Endothelial cell of umbilical vein (primary cell): ENCODE measurements around the gene MYO1G. TPM values are rescaled to one million over a fixed set of nuclear protein-coding genes. Genes with fewer than 3 reads are reported as not detected.

Source experiments
- BruUV-seq: library from RNA; stranded (reverse); fragments of 400-500 nt; replicated peaks from 2 replicates; lab custom pipeline; 2021; lab: Mats Ljungman, UMichigan
- CTCF ChIA-PET: fragments of 300-600, 350-600 bp; sonication (Branson Sonifier 250); formaldehyde crosslinking; loops from one replicate; lab custom pipeline; 2021; ENCODE audit warnings: antibody characterized with exemption, inconsistent platforms; lab: Charles Lee
- POLR2A ChIA-PET: fragments of 300-600, 350-600 bp; sonication (Branson Sonifier 250); formaldehyde crosslinking; loops from one replicate; lab custom pipeline; 2021; ENCODE audit warnings: antibody characterized with exemption, inconsistent platforms; lab: Charles Lee
- DNase-seq: peaks from one replicate; pipeline ENCODE4 v3.0.0-alpha.2; 2011; ENCODE audit warnings: low read depth, low spot score
- FAIRE-seq: peaks from 2 replicates; lab custom pipeline; 2011; peaks lifted over from hg19 to GRCh38; lab: Jason Lieb, UNC
- H2AFZ ChIP-seq: 2 replicates; pipeline ENCODE4 v1.6.0; 2012; ENCODE audit warnings: low read depth, low read length, control low read depth, inconsistent platforms
- H3K27ac ChIP-seq: 2 replicates; pipeline ENCODE4 v1.5.1; 2011; ENCODE audit warnings: low read depth, mild to moderate bottlenecking, control low read depth, low read length, moderate library complexity; ENCODE audit not compliant: insufficient read depth
- H3K27me3 ChIP-seq, 2 experiments: 2 replicates each; pipeline versions ENCODE4 v1.6.0 to v1.6.1; 2011; ENCODE audit warnings: low read length in 2 of 2, mixed read lengths in 1 of 2; ENCODE audit not compliant: control insufficient read depth in 2 of 2, insufficient read depth in 2 of 2
- H3K36me3 ChIP-seq, 2 experiments: 2 replicates in 1 of 2; 3 replicates in 1 of 2; pipeline ENCODE4 v1.5.1; 2011; ENCODE audit warnings: low read length in 2 of 2, mild to moderate bottlenecking in 1 of 2, moderate library complexity in 1 of 2; ENCODE audit not compliant: control insufficient read depth in 2 of 2, insufficient read depth in 2 of 2; ENCODE audit errors: extremely low read depth in 1 of 2
- H3K4me1 ChIP-seq: 3 replicates; pipeline ENCODE4 v1.5.1; 2011; ENCODE audit warnings: mild to moderate bottlenecking, low read length; ENCODE audit not compliant: control insufficient read depth, insufficient read depth; ENCODE audit errors: extremely low read depth
- H3K4me2 ChIP-seq: 2 replicates; pipeline ENCODE4 v1.6.1; 2011; ENCODE audit warnings: low read length, control low read depth, mixed read lengths; ENCODE audit not compliant: insufficient read depth
- H3K4me3 ChIP-seq, 3 experiments: fragments of 200-600 bp in 1 of 3; sonication (generic), shearing (Covaris generic) in 1 of 3; replicated peaks in 1 of 3; 2 replicates each; pipeline ENCODE4 v1.5.1; 2011 to 2016; ENCODE audit warnings: control low read depth in 3 of 3, low read length in 3 of 3, mild to moderate bottlenecking in 2 of 3, inconsistent platforms in 1 of 3, low read depth in 1 of 3, moderate library complexity in 1 of 3; ENCODE audit not compliant: insufficient read depth in 1 of 3
- H3K79me2 ChIP-seq: 2 replicates; pipeline ENCODE4 v1.6.0; 2012; ENCODE audit warnings: low read length, inconsistent platforms; ENCODE audit not compliant: control insufficient read depth, insufficient read depth
- H3K9ac ChIP-seq: replicated peaks from 2 replicates; pipeline ENCODE3; 2011; ENCODE audit warnings: low read length, control low read depth; ENCODE audit not compliant: insufficient read depth; ENCODE audit errors: extremely low read depth
- H3K9me1 ChIP-seq: replicated peaks from 3 replicates; pipeline ENCODE4 v1.6.0; 2011; ENCODE audit warnings: mild to moderate bottlenecking, low read length; ENCODE audit not compliant: control insufficient read depth, insufficient read depth; ENCODE audit errors: extremely low read depth
- H3K9me3 ChIP-seq: replicated peaks from 2 replicates; pipeline ENCODE4 v1.5.1; 2012; ENCODE audit warnings: low read length, inconsistent platforms; ENCODE audit not compliant: control insufficient read depth, insufficient read depth
- H4K20me1 ChIP-seq: replicated peaks from 2 replicates; pipeline ENCODE3; 2011; ENCODE audit warnings: mild to moderate bottlenecking, low read length; ENCODE audit not compliant: control insufficient read depth, insufficient read depth; ENCODE audit errors: extremely low read depth
- CTCF ChIP-seq, 2 donors: IDR thresholded peaks; 1 replicate in 1 of 2; 2 replicates in 1 of 2; pipeline ENCODE4 v1.5.1; 2011; ENCODE audit warnings: low read length in 2 of 2, mild to moderate bottlenecking in 2 of 2, moderate library complexity in 2 of 2, control low read depth in 1 of 2, inconsistent platforms in 1 of 2, low read depth in 1 of 2; ENCODE audit not compliant: insufficient read depth in 1 of 2; ENCODE audit errors: extremely low read depth in 1 of 2
- FOS ChIP-seq: IDR thresholded peaks from 2 replicates; pipeline ENCODE4 v1.6.1; 2011; ENCODE audit warnings: mild to moderate bottlenecking, low read length, moderate library complexity, borderline replicate concordance; ENCODE audit not compliant: insufficient read depth
- GATA2 ChIP-seq: IDR thresholded peaks from 2 replicates; pipeline ENCODE4 v1.7.0; 2011; ENCODE audit warnings: low read depth, mild to moderate bottlenecking, moderate library complexity, mixed read lengths, low read length; ENCODE audit not compliant: insufficient read length, insufficient read depth
- JUN ChIP-seq: IDR thresholded peaks from 2 replicates; pipeline ENCODE4 v1.6.1; 2011; ENCODE audit warnings: borderline replicate concordance, low read depth; ENCODE audit not compliant: insufficient read length, insufficient read depth
- MAX ChIP-seq: IDR thresholded peaks from 2 replicates; pipeline ENCODE4 v1.6.1; 2011; ENCODE audit not compliant: insufficient read depth, insufficient read length
- MYC ChIP-seq: IDR thresholded peaks from one replicate; pipeline ENCODE4 v1.6.1; 2011; ENCODE audit warnings: mild to moderate bottlenecking, low read depth, low read length
- POLR2A ChIP-seq: IDR thresholded peaks from 2 replicates; pipeline ENCODE4 v1.6.1; 2012; ENCODE audit warnings: low read depth, mild to moderate bottlenecking, control low read depth, low read length
- POLR2AphosphoS5 ChIP-seq: IDR thresholded peaks from 2 replicates; pipeline ENCODE4 v1.6.1; 2012; ENCODE audit warnings: low read depth, mild to moderate bottlenecking, control low read depth, low read length, moderate library complexity; ENCODE audit not compliant: insufficient read depth
- dilution Hi-C: fragments of 300-500 bp; cut with MboI; formaldehyde crosslinking; loops from one replicate; pipeline ENCODE4 v1.15.0; 2019; ENCODE audit warnings: low sequenced_read_pairs; ENCODE audit not compliant: extremely low pct_ligation_motif_present
- intact Hi-C: fragments of 100-400 bp; cut with micrococcal nuclease; formaldehyde crosslinking; loops from one replicate; pipeline ENCODE4 v1.10.0; 2022
- polyA plus RNA-seq, 4 experiments: library from polyadenylated mRNA; depleted of rRNA in 3 of 4; stranded (reverse) in 3 of 4; unstranded in 1 of 4; fragments of >200 nt; gene quantifications; 2 replicates each; pipeline versions ENCODE4 v1.2.1 to v1.2.3, GENCODE V29; 2011 to 2012; ENCODE audit warnings: missing spikeins in 1 of 4
- total RNA-seq: library from RNA; stranded (reverse); gene quantifications from 2 replicates; pipeline ENCODE4 v1.2.3, GENCODE V29; 2021

Gene MYO1G
- total and polyA plus RNA-seq, 2 donors (not counting 3 experiments of a cell fraction or from before 2014, with no cell fraction given): 0.11 TPM; not detected in 1

- H3K79me2 ChIP-seq: no peaks in the 10 kb centered on the region
- H3K27me3 ChIP-seq: peaks cover 1 to 16% of the 10 kb centered on the region in 2 experiments
- dilution Hi-C loops (no loop called here), intact Hi-C loops (no loop called here)
- POLR2A ChIA-PET: no interaction called here
- no peaks in the 10 kb centered on the region for H4K20me1 ChIP-seq
- no peak for DNase-seq
- no peak overlapping the region for H3K4me3 ChIP-seq
- no peaks in the 10 kb centered on the region for H3K36me3 ChIP-seq
- H3K9ac ChIP-seq: no peak overlapping the region
- no peak overlapping the region for H3K27ac ChIP-seq
- TF ChIP-seq CTCF (IDR thresholded peaks at IDR 0.05; ENCODE audit: extremely low read depth in 1 of 2, insufficient read depth in 1 of 2, low read depth in 1 of 2, low read length in 2 of 2) (no peak), GATA2 (no peak), POLR2AphosphoS5 (no peak), JUN (no peak)
- CTCF ChIA-PET: no interaction called here
- no peaks in the 10 kb centered on the region for H3K4me1 ChIP-seq
- no peaks in the 10 kb centered on the region for H3K9me3 ChIP-seq
- H3K4me2 ChIP-seq: no peak overlapping the region
- no peak overlapping the region for H2AFZ ChIP-seq
- FAIRE-seq: no peak
- no peaks in the 10 kb centered on the region for H3K9me1 ChIP-seq
- BruUV-seq: no TSS peak
Observed at GRCh38 chr7:44949303-44949702, 29.5 kb downstream of the MYO1G start.

- POLR2A ChIA-PET: no interaction called here
- Histone ChIP-seq H3K36me3 (no peaks in the 10 kb centered on the region), H3K79me2 (no peaks in the 10 kb centered on the region), H4K20me1 (no peaks in the 10 kb centered on the region), H3K9me3 (no peaks in the 10 kb centered on the region), H3K9me1 (no peaks in the 10 kb centered on the region), H3K4me2 (no peak overlapping the region), H3K9ac (no peak overlapping the region), H2AFZ (no peak overlapping the region), H3K27ac (no peak overlapping the region), H3K27me3 (peaks cover 0 to 12% of the 10 kb centered on the region in 2 experiments), H3K4me1 (no peaks in the 10 kb centered on the region), H3K4me3 (no peak overlapping the region)
- CTCF ChIA-PET: no interaction called here
- intact Hi-C loops: no loop called here
- FAIRE-seq: no peak
- no peak for DNase-seq
- dilution Hi-C loops: no loop called here
- no TSS peak for BruUV-seq
- no peak for TF ChIP-seq MAX
- TF ChIP-seq MYC: no peak
- no peak for TF ChIP-seq GATA2
- no peak for TF ChIP-seq POLR2A
- TF ChIP-seq CTCF (IDR thresholded peaks at IDR 0.05; ENCODE audit: extremely low read depth in 1 of 2, insufficient read depth in 1 of 2, low read depth in 1 of 2, low read length in 2 of 2): no peak
- no peak for TF ChIP-seq FOS
- no peak for TF ChIP-seq POLR2AphosphoS5
Observed at GRCh38 chr7:44945479-44945878, 33.3 kb downstream of the MYO1G start.
